Breast epithelium (tissue), 4 donors: ENCODE results near the gene SPEN. TPM values are rescaled to one million over a fixed set of nuclear protein-coding genes. Genes with fewer than 3 reads are reported as not detected.
A peak's percentile ranks its signal among the peaks of the same experiment; 100 is the strongest.

Experiments
- DNase-seq, 2 donors: peaks; one replicate each; pipeline ENCODE4 v3.0.0-alpha.2; 2019; ENCODE audit warnings: low spot score in 2 of 2
- H3K27ac ChIP-seq, 2 donors: fragments of 200-600 bp; sonication (generic) in 1 of 2; one replicate each; pipeline ENCODE4 v1.5.1; 2016 to 2019; ENCODE audit warnings: mild to moderate bottlenecking in 1 of 2
- H3K27me3 ChIP-seq, 2 donors: fragments of 200-600 bp; sonication (generic) in 1 of 2; one replicate each; pipeline versions ENCODE4 v1.5.1 to v1.6.0; 2017 to 2019; ENCODE audit warnings: control low read depth in 1 of 2, mild to moderate bottlenecking in 1 of 2
- H3K36me3 ChIP-seq: fragments of 200-600 bp; one replicate; pipeline ENCODE4 v1.5.1; 2019
- H3K4me1 ChIP-seq, 2 donors: fragments of 200-600 bp; sonication (generic); one replicate each; pipeline ENCODE4 v1.5.1; 2016 to 2019; ENCODE audit warnings: control low read depth in 1 of 2
- H3K4me3 ChIP-seq, 3 donors: fragments of 200-600 bp; sonication (generic); 1 replicate in 2 of 3; 2 replicates in 1 of 3; pipeline ENCODE4 v1.5.1; 2016 to 2019; ENCODE audit warnings: mild to moderate bottlenecking in 3 of 3, moderate library complexity in 2 of 3
- H3K9me3 ChIP-seq, 2 donors: fragments of 200-600 bp; sonication (generic) in 1 of 2; one replicate each; pipeline ENCODE4 v1.5.1; 2016 to 2019; ENCODE audit warnings: control low read depth in 1 of 2
- CTCF ChIP-seq, 3 donors: fragments of 450-650 bp; IDR thresholded peaks; one replicate each; pipeline ENCODE4 v1.5.1; 2016 to 2017; ENCODE audit warnings: antibody characterized with exemption in 3 of 3, mild to moderate bottlenecking in 3 of 3, moderate library complexity in 3 of 3
- POLR2A ChIP-seq: fragments of 450-650 bp; IDR thresholded peaks from one replicate; pipeline ENCODE4 v1.6.1; 2016; ENCODE audit warnings: antibody characterized with exemption, mild to moderate bottlenecking, moderate library complexity
- POLR2AphosphoS5 ChIP-seq, 3 donors: sonication (generic); formaldehyde crosslinking; IDR thresholded peaks; one replicate each; pipeline ENCODE4 v1.6.1; 2017; ENCODE audit warnings: antibody characterized with exemption in 3 of 3
- intact Hi-C: fragments of 100-400 bp; cut with DNase I; formaldehyde crosslinking; loops from one replicate; pipeline ENCODE4 v1.15.1; 2023; ENCODE audit warnings: low total_unique reads
- total RNA-seq, 3 donors: library from RNA; depleted of rRNA; stranded (reverse); fragments of >200 nt; gene quantifications; one replicate each; pipeline ENCODE4 v1.1.0, GENCODE V29; 2016

Gene SPEN
- total RNA-seq, 3 donors from 2014 or later: 46.9 to 56.6 (median 51.2) TPM

DNA sequence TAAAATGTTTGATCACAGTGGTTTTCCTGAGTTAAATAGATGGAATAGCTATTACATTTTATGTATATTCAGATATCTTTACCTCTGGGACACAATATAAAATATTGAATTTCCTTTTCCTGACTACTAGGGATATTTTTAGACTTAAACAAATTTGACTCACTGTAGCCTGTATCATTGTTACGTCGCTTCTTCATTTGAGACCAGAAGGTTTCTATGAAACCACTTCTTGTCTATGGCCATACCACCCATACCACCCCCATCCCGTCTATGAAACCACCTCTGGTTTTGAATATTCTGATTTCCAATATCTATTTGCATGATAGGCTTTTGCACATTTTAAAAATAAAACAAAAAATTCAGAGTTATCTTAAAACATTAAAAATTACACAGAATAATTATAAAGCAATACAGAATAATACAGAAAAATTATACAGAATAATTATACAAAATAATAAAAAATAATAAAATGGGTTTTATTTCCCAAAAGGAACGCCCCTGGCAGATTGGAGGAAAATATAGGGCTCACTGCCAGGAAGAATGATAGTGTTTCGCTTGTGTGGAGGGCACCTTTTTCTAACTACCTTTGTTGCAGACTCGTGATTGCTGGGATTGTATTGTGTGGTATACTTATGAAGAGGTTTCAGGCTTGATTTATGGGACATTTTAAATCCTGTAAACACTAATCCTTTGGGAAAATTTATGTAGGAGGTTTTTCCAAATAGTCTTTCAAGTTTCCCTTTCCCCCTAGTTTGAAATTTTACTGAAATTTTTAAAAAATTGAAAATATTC is 4.7 kb downstream of the SPEN start:
- H3K9me3 ChIP-seq: no peaks in the 10 kb centered on the region
- no peaks in the 10 kb centered on the region for H3K27me3 ChIP-seq
- no peak overlapping the region for H3K4me3 ChIP-seq
- H3K36me3 ChIP-seq: no peaks in the 10 kb centered on the region
- TF ChIP-seq POLR2A (no peak), POLR2AphosphoS5 (IDR thresholded peaks at IDR 0.05) (no peak)
- intact Hi-C loops: no loop called here
- DNase-seq: no peak
- H3K27ac ChIP-seq: peak overlapping the region in 1 of 2 donors; percentile 98
- peaks cover 0 to 7% of the 10 kb centered on the region in 2 donors for H3K4me1 ChIP-seq

DNA sequence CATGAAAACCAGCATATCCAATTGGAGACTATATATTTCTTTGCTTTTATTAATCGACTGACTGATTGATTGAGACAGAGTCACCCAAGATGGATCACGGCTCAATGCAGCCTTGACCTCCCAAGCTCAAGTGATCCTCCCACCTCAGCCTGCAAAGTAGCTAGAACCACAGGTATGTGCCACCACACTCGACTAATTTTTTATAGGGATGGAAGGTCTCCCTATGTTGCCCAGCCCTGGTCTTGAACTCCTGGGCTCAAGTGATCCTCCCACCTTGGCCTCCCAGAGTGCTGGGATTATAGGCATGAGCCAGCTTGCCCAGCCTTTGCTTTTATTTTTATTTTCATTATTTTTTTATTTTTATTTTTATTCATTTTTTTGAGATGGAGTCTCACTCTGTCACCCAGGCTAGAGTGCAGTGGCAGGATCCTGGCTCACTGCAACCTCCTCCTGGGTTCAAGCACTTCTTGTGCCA is 5.4 kb downstream of the SPEN start:
- TF ChIP-seq CTCF (IDR thresholded peaks at IDR 0.05) (no peak), POLR2AphosphoS5 (IDR thresholded peaks at IDR 0.05) (no peak), POLR2A (no peak)
- peak overlapping the region in 1 of 2 donors; percentile 98 for H3K27ac ChIP-seq
- intact Hi-C loops: no loop called here
- DNase-seq: no peak
- H3K4me3 ChIP-seq: no peak overlapping the region
- no peaks in the 10 kb centered on the region for H3K36me3 ChIP-seq
- no peaks in the 10 kb centered on the region for H3K27me3 ChIP-seq
- peaks cover 0 to 7% of the 10 kb centered on the region in 2 donors for H3K4me1 ChIP-seq
- no peaks in the 10 kb centered on the region for H3K9me3 ChIP-seq

DNA sequence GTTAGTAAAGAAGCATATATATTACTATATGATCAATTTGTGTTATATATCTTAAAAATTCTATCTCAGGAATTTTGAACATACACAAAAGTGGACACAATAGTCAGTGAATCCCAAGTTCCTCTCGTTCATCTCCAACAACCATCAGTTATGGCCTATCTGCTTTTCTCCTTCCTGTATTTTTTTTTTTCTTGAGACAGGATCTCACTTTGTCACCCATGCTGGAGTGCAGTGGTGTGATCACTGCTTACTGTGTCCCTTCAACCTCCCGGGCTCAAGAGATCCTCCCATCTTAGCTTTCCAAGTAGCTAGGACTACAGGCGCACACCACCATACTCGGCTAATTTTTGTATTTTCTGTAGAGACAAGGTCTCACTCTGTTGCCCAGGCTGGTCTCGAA is 9.4 kb downstream of the SPEN start:
- Histone ChIP-seq H3K4me1 (no peaks in the 10 kb centered on the region), H3K9me3 (no peaks in the 10 kb centered on the region), H3K4me3 (no peak overlapping the region), H3K27me3 (no peaks in the 10 kb centered on the region), H3K36me3 (no peaks in the 10 kb centered on the region), H3K27ac (no peak overlapping the region)
- no peak for DNase-seq
- intact Hi-C loops: no loop called here
- TF ChIP-seq POLR2AphosphoS5 (IDR thresholded peaks at IDR 0.05) (no peak), POLR2A (no peak), CTCF (IDR thresholded peaks at IDR 0.05) (no peak)

- TF ChIP-seq CTCF (IDR thresholded peaks at IDR 0.05) (no peak), POLR2AphosphoS5 (IDR thresholded peaks at IDR 0.05) (no peak)
- Histone ChIP-seq H3K27me3 (no peaks in the 10 kb centered on the region), H3K27ac (no peak overlapping the region), H3K4me1 (no peaks in the 10 kb centered on the region), H3K36me3 (no peaks in the 10 kb centered on the region), H3K4me3 (no peak overlapping the region), H3K9me3 (no peaks in the 10 kb centered on the region)
- no peak for DNase-seq
- intact Hi-C loops: no loop called here
These were observed 10.7 kb downstream of the SPEN start for GRCh38 chr1:15858069-15858670.

- intact Hi-C loops: no loop called here
These were observed 11.3 kb downstream of the SPEN start for GRCh38 chr1:15858672-15859372.

More at GRCh38 chr1:15858672-15859372, 11.3 kb downstream of the SPEN start:
- H3K4me3 ChIP-seq: no peak overlapping the region
- TF ChIP-seq POLR2AphosphoS5 (IDR thresholded peaks at IDR 0.05) (no peak), CTCF (IDR thresholded peaks at IDR 0.05) (no peak), POLR2A (no peak)
- no peaks in the 10 kb centered on the region for H3K27me3 ChIP-seq
- H3K4me1 ChIP-seq: no peaks in the 10 kb centered on the region
- H3K27ac ChIP-seq: no peak overlapping the region
- no peak for DNase-seq
- H3K36me3 ChIP-seq: no peaks in the 10 kb centered on the region
- no peaks in the 10 kb centered on the region for H3K9me3 ChIP-seq
